Skin epidermis (tissue), 12 donors: ENCODE results near the gene LHX3.

Source experiments
- H3K27ac ChIP-seq, 21 experiments: fragments of 200-600 bp; sonication (generic) in 11 of 21; one replicate each; pipeline ENCODE4 v1.5.0; 2020; ENCODE audit warnings: mild to moderate bottlenecking in 3 of 21, inconsistent platforms in 2 of 21, moderate library complexity in 2 of 21
- H3K4me3 ChIP-seq, 7 experiments: fragments of 200-600 bp; sonication (generic) in 2 of 7; one replicate each; pipeline ENCODE4 v1.5.0; 2020; ENCODE audit warnings: inconsistent platforms in 2 of 7, mild to moderate bottlenecking in 2 of 7, moderate library complexity in 1 of 7

Gene LHX3

GRCh38 chr9:136211441-136212344 lies 6.8 kb upstream of the LHX3 start:
- Histone ChIP-seq H3K4me3 (no peak overlapping the region), H3K27ac (no peak overlapping the region)

- H3K4me3 ChIP-seq = no peak overlapping the region
- H3K27ac ChIP-seq = no peak overlapping the region
Observed at GRCh38 chr9:136211006-136211405, 6.1 kb upstream of the LHX3 start.

- Histone ChIP-seq H3K27ac (no peak overlapping the region), H3K4me3 (no peak overlapping the region)
Observed at GRCh38 chr9:136210276-136210675, 5.3 kb upstream of the LHX3 start.

GRCh38 chr9:136209786-136210185 lies 4.9 kb upstream of the LHX3 start:
- no peak overlapping the region for H3K27ac ChIP-seq
- H3K4me3 ChIP-seq = no peak overlapping the region

- H3K27ac ChIP-seq = no peak overlapping the region
Observed at GRCh38 chr9:136209232-136209631, 4.3 kb upstream of the LHX3 start.

GRCh38 chr9:136208675-136209074 lies 3.7 kb upstream of the LHX3 start:
- H3K27ac ChIP-seq = no peak overlapping the region
- H3K4me3 ChIP-seq = no peak overlapping the region

More at GRCh38 chr9:136209232-136209631, 4.3 kb upstream of the LHX3 start:
- H3K4me3 ChIP-seq = no peak overlapping the region

- Histone ChIP-seq H3K27ac (no peak overlapping the region), H3K4me3 (no peak overlapping the region)
Observed at GRCh38 chr9:136207616-136208015, 2.7 kb upstream of the LHX3 start.

GRCh38 chr9:136206602-136207275 lies 1.8 kb upstream of the LHX3 start:
- H3K4me3 ChIP-seq = no peak overlapping the region

GRCh38 chr9:136205707-136205992 lies 722 bp upstream of the LHX3 start:
- H3K27ac ChIP-seq = no peak overlapping the region
- no peak overlapping the region for H3K4me3 ChIP-seq

More at GRCh38 chr9:136206602-136207275, 1.8 kb upstream of the LHX3 start:
- H3K27ac ChIP-seq = no peak overlapping the region

- H3K4me3 ChIP-seq = no peak overlapping the region
- H3K27ac ChIP-seq = no peak overlapping the region
Observed at GRCh38 chr9:136204145-136204805, 653 bp downstream of the LHX3 start.

GRCh38 chr9:136203408-136204144 lies 1.4 kb downstream of the LHX3 start:
- no peak overlapping the region for H3K27ac ChIP-seq
- H3K4me3 ChIP-seq = no peak overlapping the region

- no peak overlapping the region for H3K27ac ChIP-seq
- no peak overlapping the region for H3K4me3 ChIP-seq
Observed at GRCh38 chr9:136202454-136203407, 2.2 kb downstream of the LHX3 start.

GRCh38 chr9:136201609-136202453 lies 3.1 kb downstream of the LHX3 start:
- Histone ChIP-seq H3K4me3 (no peak overlapping the region), H3K27ac (no peak overlapping the region)

- no peak overlapping the region for H3K4me3 ChIP-seq
Observed at GRCh38 chr9:136201174-136201573, 3.8 kb downstream of the LHX3 start.

GRCh38 chr9:136200424-136200823 lies 4.5 kb downstream of the LHX3 start:
- no peak overlapping the region for H3K27ac ChIP-seq
- no peak overlapping the region for H3K4me3 ChIP-seq

More at GRCh38 chr9:136201174-136201573, 3.8 kb downstream of the LHX3 start:
- no peak overlapping the region for H3K27ac ChIP-seq

- H3K4me3 ChIP-seq = no peak overlapping the region
- no peak overlapping the region for H3K27ac ChIP-seq
Observed at GRCh38 chr9:136199391-136200288, 5.3 kb downstream of the LHX3 start.

- Histone ChIP-seq H3K27ac (no peak overlapping the region), H3K4me3 (no peak overlapping the region)
Observed at GRCh38 chr9:136198605-136199083, 6.3 kb downstream of the LHX3 start.
